H1 (cell line): ENCODE measurements around the gene NKAIN2. TPM values are rescaled to one million over a fixed set of nuclear protein-coding genes. Genes with fewer than 3 reads are reported as not detected.

ENCODE experiments used
- CTCF ChIA-PET: fragments of 300-600 bp; sonication (Branson Sonifier 250); formaldehyde crosslinking; loops from one replicate; lab custom pipeline; 2021; ENCODE audit not compliant: partially characterized antibody; lab: Charles Lee
- POLR2A ChIA-PET: fragments of 300-600 bp; sonication (Branson Sonifier 250); formaldehyde crosslinking; loops from one replicate; lab custom pipeline; 2021; ENCODE audit warnings: inconsistent platforms; ENCODE audit not compliant: partially characterized antibody; lab: Charles Lee
- DNase-seq, 2 experiments: peaks; one replicate each; pipeline versions ENCODE4 v3.0.0 to v3.0.0-alpha.2; 2010 to 2022; ENCODE audit warnings: low spot score in 2 of 2, low read depth in 1 of 2, mixed read lengths in 1 of 2
- FAIRE-seq: peaks from 2 replicates; lab custom pipeline; 2011; peaks lifted over from hg19 to GRCh38; lab: Jason Lieb, UNC
- H2AFZ ChIP-seq: 2 replicates; pipeline ENCODE4 v1.8.1; 2012; ENCODE audit warnings: low read length, inconsistent platforms
- H2AK5ac ChIP-seq: 2 replicates; pipeline ENCODE4 v1.6.1; 2013; ENCODE audit warnings: low read depth, low read length
- H2BK120ac ChIP-seq: replicated peaks from 2 replicates; pipeline ENCODE3; 2013; ENCODE audit warnings: low read depth, low read length, inconsistent platforms
- H2BK12ac ChIP-seq: 2 replicates; pipeline ENCODE4 v1.6.1; 2013; ENCODE audit warnings: low read depth, low read length
- H2BK15ac ChIP-seq: 2 replicates; pipeline ENCODE4 v1.6.1; 2013; ENCODE audit warnings: low read length
- H2BK20ac ChIP-seq: 2 replicates; pipeline ENCODE4 v1.6.1; 2013; ENCODE audit warnings: low read length
- H2BK5ac ChIP-seq: 2 replicates; pipeline ENCODE4 v1.6.1; 2013; ENCODE audit warnings: low read depth, low read length
- H3K14ac ChIP-seq: 2 replicates; pipeline ENCODE4 v1.6.1; 2013; ENCODE audit warnings: inconsistent platforms; ENCODE audit not compliant: insufficient read length
- H3K18ac ChIP-seq: 2 replicates; pipeline ENCODE4 v1.6.1; 2013; ENCODE audit warnings: low read length; ENCODE audit errors: extremely low read depth
- H3K23ac ChIP-seq: 2 replicates; pipeline ENCODE4 v1.6.1; 2013; ENCODE audit warnings: inconsistent platforms; ENCODE audit not compliant: insufficient read length
- H3K23me2 ChIP-seq: 2 replicates; pipeline ENCODE4 v1.6.1; 2013; ENCODE audit warnings: low read depth, low read length
- H3K27ac ChIP-seq: 2 replicates; pipeline ENCODE4 v1.6.1; 2011; ENCODE audit warnings: low read depth, low read length, inconsistent platforms
- H3K27me3 ChIP-seq, 4 experiments: replicated peaks in 1 of 4; 1 replicate in 1 of 4; 2 replicates in 3 of 4; pipeline versions ENCODE4 v1.6.1 to v1.8.1; 2011 to 2013; ENCODE audit warnings: low read length in 3 of 4, mild to moderate bottlenecking in 3 of 4, inconsistent platforms in 2 of 4, mixed read lengths in 2 of 4, moderate library complexity in 1 of 4; ENCODE audit not compliant: control insufficient read depth in 3 of 4, insufficient read depth in 3 of 4; ENCODE audit errors: extremely low read depth in 1 of 4
- H3K36me3 ChIP-seq, 4 experiments: 2 replicates each; pipeline versions ENCODE4 v1.6.1 to v1.8.1; 2011 to 2013; ENCODE audit warnings: mild to moderate bottlenecking in 4 of 4, low read length in 3 of 4, moderate library complexity in 2 of 4, control low read depth in 1 of 4, inconsistent platforms in 1 of 4; ENCODE audit not compliant: insufficient read depth in 4 of 4, control insufficient read depth in 2 of 4
- H3K4ac ChIP-seq: replicated peaks from 2 replicates; pipeline ENCODE3; 2013; ENCODE audit warnings: low read length, low read depth, mixed read lengths, inconsistent platforms; ENCODE audit not compliant: insufficient read length
- H3K4me1 ChIP-seq, 4 experiments: replicated peaks in 1 of 4; 1 replicate in 1 of 4; 2 replicates in 3 of 4; pipeline versions ENCODE4 v1.6.1 to v1.8.1; 2011 to 2013; ENCODE audit warnings: low read length in 3 of 4, inconsistent platforms in 2 of 4, mixed read lengths in 1 of 4; ENCODE audit not compliant: insufficient read depth in 4 of 4, control insufficient read depth in 3 of 4
- H3K4me2 ChIP-seq, 2 experiments: 2 replicates each; pipeline versions ENCODE4 v1.6.1 to v1.8.1; 2011 to 2013; ENCODE audit warnings: low read depth in 2 of 2, low read length in 2 of 2, control low read depth in 1 of 2, inconsistent platforms in 1 of 2, mild to moderate bottlenecking in 1 of 2; ENCODE audit not compliant: insufficient read depth in 1 of 2
- H3K4me3 ChIP-seq, 4 experiments: fragments of 200-600, 300-600 bp in 1 of 4; sonication (generic), shearing (Covaris generic), sonication (Bioruptor Twin) in 1 of 4; 2 replicates each; pipeline versions ENCODE4 v1.5.1 to v1.8.1; 2011 to 2016; ENCODE audit warnings: low read length in 4 of 4, low read depth in 3 of 4, control low read depth in 2 of 4, inconsistent platforms in 2 of 4, mild to moderate bottlenecking in 2 of 4, mixed read lengths in 1 of 4, moderate library complexity in 1 of 4; ENCODE audit not compliant: insufficient read depth in 2 of 4; ENCODE audit errors: extremely low read depth in 1 of 4
- H3K56ac ChIP-seq: replicated peaks from 2 replicates; pipeline ENCODE3; 2013; ENCODE audit warnings: low read depth, mild to moderate bottlenecking, mixed read lengths, low read length, inconsistent platforms; ENCODE audit not compliant: insufficient read length
- H3K79me1 ChIP-seq: 2 replicates; pipeline ENCODE4 v1.6.1; 2013; ENCODE audit warnings: low read depth, low read length, control low read depth
- H3K79me2 ChIP-seq, 2 experiments: 2 replicates each; pipeline versions ENCODE4 v1.6.1 to v1.8.1; 2012 to 2013; ENCODE audit warnings: low read length in 2 of 2, mild to moderate bottlenecking in 2 of 2, inconsistent platforms in 1 of 2; ENCODE audit not compliant: insufficient read depth in 2 of 2, control insufficient read depth in 1 of 2
- H3K9ac ChIP-seq, 4 experiments: replicated peaks in 1 of 4; 1 replicate in 1 of 4; 2 replicates in 3 of 4; pipeline versions ENCODE4 v1.6.1 to v1.8.1; 2011 to 2013; ENCODE audit warnings: low read depth in 3 of 4, low read length in 3 of 4, control low read depth in 2 of 4, mild to moderate bottlenecking in 2 of 4, moderate library complexity in 2 of 4, inconsistent platforms in 1 of 4; ENCODE audit errors: extremely low read depth in 1 of 4
- H3K9me3 ChIP-seq, 2 experiments: 2 replicates each; pipeline versions ENCODE4 v1.6.1 to v1.8.1; 2012 to 2013; ENCODE audit warnings: mild to moderate bottlenecking in 2 of 2, moderate library complexity in 2 of 2, control low read depth in 1 of 2, inconsistent platforms in 1 of 2, low read depth in 1 of 2, low read length in 1 of 2, mixed read lengths in 1 of 2; ENCODE audit not compliant: insufficient read depth in 2 of 2
- H4K20me1 ChIP-seq, 2 experiments: replicated peaks in 1 of 2; 2 replicates each; pipeline versions ENCODE3 to v1.8.1; 2011 to 2013; ENCODE audit warnings: inconsistent platforms in 2 of 2, low read length in 2 of 2, mild to moderate bottlenecking in 1 of 2; ENCODE audit not compliant: insufficient read depth in 2 of 2, control insufficient read depth in 1 of 2
- H4K5ac ChIP-seq: 2 replicates; pipeline ENCODE4 v1.6.1; 2013; ENCODE audit warnings: low read length, low read depth, mixed read lengths, inconsistent platforms; ENCODE audit not compliant: insufficient read length
- H4K8ac ChIP-seq: 2 replicates; pipeline ENCODE4 v1.8.0; 2013; ENCODE audit warnings: mild to moderate bottlenecking, moderate library complexity, low read length, inconsistent platforms; ENCODE audit not compliant: insufficient read depth; ENCODE audit errors: extremely low read depth
- H4K91ac ChIP-seq: replicated peaks from 2 replicates; pipeline ENCODE3; 2013; ENCODE audit warnings: low read length, mixed read lengths, inconsistent platforms; ENCODE audit not compliant: insufficient read length
- ATF2 ChIP-seq: IDR thresholded peaks from 2 replicates; pipeline ENCODE4 v1.6.1; 2012; ENCODE audit warnings: low read length, inconsistent platforms
- CHD2 ChIP-seq: IDR thresholded peaks from 2 replicates; pipeline ENCODE4 v1.6.1; 2012; ENCODE audit warnings: low read length, improper control_type of control experiment
- CTCF ChIP-seq, 3 experiments: IDR thresholded peaks; 1 replicate in 2 of 3; 2 replicates in 1 of 3; pipeline versions ENCODE4 v1.5.1 to v1.6.1; 2011; ENCODE audit warnings: low read length in 3 of 3, mild to moderate bottlenecking in 3 of 3, inconsistent platforms in 2 of 3, low read depth in 1 of 3, moderate library complexity in 1 of 3; ENCODE audit not compliant: insufficient read depth in 1 of 3; ENCODE audit errors: control extremely low read depth in 1 of 3
- EGR1 ChIP-seq: IDR thresholded peaks from 2 replicates; pipeline ENCODE4 v1.6.1; 2011; ENCODE audit warnings: low read depth, low read length, borderline replicate concordance
- EZH2 ChIP-seq: fragments of 200-600 bp; sonication (generic); IDR thresholded peaks from 2 replicates; pipeline ENCODE4 v1.7.1; 2012; ENCODE audit warnings: low read depth, mild to moderate bottlenecking, moderate library complexity, low read length, inconsistent platforms; ENCODE audit not compliant: severe bottlenecking
- KDM4A ChIP-seq: IDR thresholded peaks from one replicate; pipeline ENCODE4 v1.7.1; 2012; ENCODE audit warnings: low read depth, mild to moderate bottlenecking, moderate library complexity, low read length, inconsistent platforms; ENCODE audit not compliant: severe bottlenecking
- MAFK ChIP-seq: IDR thresholded peaks from 2 replicates; pipeline ENCODE4 v1.6.1; 2012; ENCODE audit warnings: low read depth, mild to moderate bottlenecking, improper control_type of control experiment, low read length
- NRF1 ChIP-seq: IDR thresholded peaks from 2 replicates; pipeline ENCODE4 v1.6.1; 2011; ENCODE audit warnings: mild to moderate bottlenecking, low read depth, low read length, improper control_type of control experiment
- SIN3A ChIP-seq, 2 experiments: IDR thresholded peaks in 1 of 2; conservative IDR thresholded peaks in 1 of 2; 2 replicates each; pipeline ENCODE4 v1.6.1; 2011 to 2012; ENCODE audit warnings: low read length in 2 of 2, improper control_type of control experiment in 1 of 2, low read depth in 1 of 2, mild to moderate bottlenecking in 1 of 2
- SUZ12 ChIP-seq: fragments of 200-600 bp; sonication (generic); IDR thresholded peaks from 2 replicates; pipeline ENCODE4 v1.6.1; 2012; ENCODE audit warnings: mild to moderate bottlenecking, inconsistent platforms, low read length, moderate library complexity, mixed read lengths
- WGBS, 2 experiments: shearing (Covaris generic) in 1 of 2; methylation state at CpG; one replicate each; pipeline versions ENCODE4 v1.1.6 to v1.1.7; 2013 to 2015; ENCODE audit warnings: low lambda C conversion rate in 2 of 2, mixed read lengths in 2 of 2, inconsistent platforms in 1 of 2, low coverage in 1 of 2, missing lambda C conversion rate in 1 of 2; ENCODE audit not compliant: insufficient replicate concordance in 2 of 2, insufficient coverage in 1 of 2, insufficient read length in 1 of 2; ENCODE audit errors: extremely low coverage in 1 of 2, missing lambda C conversion rate in 1 of 2; 5-methylcytosine and 5-hydroxymethylcytosine counted together
- polyA plus RNA-seq, 7 experiments: library from polyadenylated mRNA; depleted of rRNA in 3 of 7; stranded (reverse) in 5 of 7; unstranded in 2 of 7; fragments of >200 nt in 5 of 7; fragments of 200-250 nt in 2 of 7; gene quantifications; 1 replicate in 5 of 7; 2 replicates in 1 of 7; 4 replicates in 1 of 7; pipeline versions ENCODE4 v1.2.1 to v1.2.3, GENCODE V29; 2011 to 2013; ENCODE audit warnings: missing spikeins in 2 of 7, mixed read lengths in 2 of 7
- total RNA-seq: library from RNA; stranded (reverse); fragmentation: NEBNext Ultra II Directional; extraction: Animal tissue kit (Norgen Biotek cat#: 25700); gene quantifications from 2 replicates; pipeline ENCODE4 v1.2.1, GENCODE V29; 2021

NKAIN2 gene
- total and polyA plus RNA-seq, 2 of the 8 experiments (the other 6 are each of a cell fraction or from before 2014, with no cell fraction given): 0.20 to 0.34 TPM

- WGBS, 2 experiments: 92% methylated on average over 2 of the region's 2 CpGs; no CpG with 5 or more reads in 1 of the 2 experiments
- TF ChIP-seq SIN3A (conservative IDR thresholded peaks at IDR 0.05 in 1 of 2, IDR thresholded peaks at IDR 0.05 in 1 of 2; ENCODE audit: low read depth in 1 of 2, low read length in 2 of 2) (no peak), EZH2 (no peak), KDM4A (no peak), MAFK (no peak), NRF1 (no peak), CHD2 (no peak), EGR1 (no peak), CTCF (IDR thresholded peaks at IDR 0.05; ENCODE audit: control extremely low read depth in 1 of 3, insufficient read depth in 1 of 3, low read depth in 1 of 3, low read length in 3 of 3) (no peak), SUZ12 (no peak), ATF2 (no peak)
Measured at GRCh38 chr6:123764722-123765121, 38.9 kb upstream of the NKAIN2 start.

More at GRCh38 chr6:123764722-123765121, 38.9 kb upstream of the NKAIN2 start:
- Histone ChIP-seq H3K79me2 (no peaks in the 10 kb centered on the region), H3K56ac (no peak overlapping the region), H2AK5ac (no peak overlapping the region), H3K23me2 (no peaks in the 10 kb centered on the region), H3K4me2 (no peak overlapping the region), H2AFZ (no peak overlapping the region), H3K9ac (no peak overlapping the region), H2BK15ac (no peak overlapping the region), H3K9me3 (no peaks in the 10 kb centered on the region), H3K36me3 (no peaks in the 10 kb centered on the region), H4K20me1 (no peaks in the 10 kb centered on the region), H3K23ac (no peak overlapping the region), H4K91ac (no peak overlapping the region), H4K8ac (no peak overlapping the region), H2BK20ac (no peak overlapping the region), H2BK5ac (no peak overlapping the region), H3K4me3 (no peak overlapping the region), H3K79me1 (no peaks in the 10 kb centered on the region), H3K4me1 (peaks cover 2 to 9% (median 4%) of the 10 kb centered on the region in 4 experiments; a peak in 6 of 7 replicates), H3K14ac (no peak overlapping the region), H4K5ac (no peak overlapping the region), H3K27me3 (no peaks in the 10 kb centered on the region), H3K4ac (no peak overlapping the region), H3K18ac (no peak overlapping the region), H2BK120ac (no peak overlapping the region), H2BK12ac (no peak overlapping the region), H3K27ac (no peak overlapping the region)
- ChIA-PET POLR2A (no interaction called here), CTCF (no interaction called here)
- FAIRE-seq (no peak), DNase-seq (no peak)
